ENCODE results near the gene CHSY1. TPM values are rescaled to one million over a fixed set of nuclear protein-coding genes. Genes with fewer than 3 reads are reported as not detected.

CHSY1 gene
- total RNA-seq, 2 donors from 2014 or later: 91.2 to 93.3 TPM

Other genes starting within 250 kb of the CHSY1 start
- 100 to 1,000 TPM in 1 of 2 donors, 10 to 100 TPM in 1; 68.3 to 113 TPM for gene SELENOS, start 25.4 kb upstream of the CHSY1 start, total RNA-seq
- gene SNRPA1, start 43.2 kb upstream of the CHSY1 start, total RNA-seq: 100 to 1,000 TPM; 114 to 161 TPM
- gene PCSK6, start 237.7 kb upstream of the CHSY1 start, total RNA-seq: under 1 TPM in 1 of 2 donors, not detected in 1; 0.95 TPM